Activated naive CD4-positive, alpha-beta T cell treated with anti-CD3 and anti-CD28 coated beads for 36 hours (primary cell): ENCODE data around the gene THADA. TPM values are rescaled to one million over a fixed set of nuclear protein-coding genes. Genes with fewer than 3 reads are reported as not detected.

Source experiments
- CTCF ChIA-PET: fragments of 350-600 bp; sonication (Branson Sonifier 250); formaldehyde crosslinking; loops from one replicate; lab custom pipeline; 2021; ENCODE audit warnings: antibody characterized with exemption; lab: Charles Lee
- DNase-seq: peaks from one replicate; pipeline ENCODE4 v3.0.0-alpha.2; 2020
- H3K27ac Mint-ChIP-seq: one replicate; pipeline ENCODE4 v1.8.0; 2021; ENCODE audit warnings: mild to moderate bottlenecking, mixed read lengths
- H3K27me3 Mint-ChIP-seq: one replicate; pipeline ENCODE4 v1.8.0; 2021; ENCODE audit warnings: low read depth, mixed read lengths
- H3K36me3 Mint-ChIP-seq: one replicate; pipeline ENCODE4 v1.8.0; 2021; ENCODE audit warnings: low read depth, mixed read lengths
- H3K4me1 Mint-ChIP-seq: one replicate; pipeline ENCODE4 v1.8.0; 2021; ENCODE audit warnings: low read depth, mixed read lengths
- H3K4me3 Mint-ChIP-seq: one replicate; pipeline ENCODE4 v1.8.0; 2021; ENCODE audit warnings: mild to moderate bottlenecking, moderate library complexity, mixed read lengths
- H3K9me3 Mint-ChIP-seq: one replicate; pipeline ENCODE4 v1.8.0; 2021; ENCODE audit warnings: mixed read lengths
- intact Hi-C: fragments of 100-400 bp; cut with micrococcal nuclease; formaldehyde crosslinking; loops from one replicate; pipeline ENCODE4 v1.15.1; 2023
- total RNA-seq, 2 experiments: library from RNA; stranded (reverse); gene quantifications; one replicate each; pipeline ENCODE4 v1.2.3, GENCODE V29; 2021

Gene THADA
- total RNA-seq, 2 experiments from 2014 or later, result 28.6 to 31.5 TPM

GRCh38 chr2:43312755-43313641 lies 282.8 kb downstream of the THADA start:
- no peaks in the 10 kb centered on the region for H3K27me3 Mint-ChIP-seq
- H3K4me3 Mint-ChIP-seq, result no peak overlapping the region
- no peak overlapping the region for H3K27ac Mint-ChIP-seq
- peaks cover 15% of the 10 kb centered on the region for H3K36me3 Mint-ChIP-seq
- H3K4me1 Mint-ChIP-seq, result peaks cover 21% of the 10 kb centered on the region
- H3K9me3 Mint-ChIP-seq, result no peaks in the 10 kb centered on the region
- intact Hi-C loops, result no loop called here
- DNase-seq, result no peak
- CTCF ChIA-PET, result interaction anchor here (0.6 to 1.7 kb wide), 2 partner anchors 10 to 264 kb away, joined by 3 to 6 read pairs; no protein-coding TSS in a partner anchor

- H3K27ac Mint-ChIP-seq, result no peak overlapping the region
- no peaks in the 10 kb centered on the region for H3K9me3 Mint-ChIP-seq
- peaks cover 15% of the 10 kb centered on the region for H3K36me3 Mint-ChIP-seq
- CTCF ChIA-PET, result no interaction called here
- no peaks in the 10 kb centered on the region for H3K27me3 Mint-ChIP-seq
- peaks cover 17% of the 10 kb centered on the region for H3K4me1 Mint-ChIP-seq
- intact Hi-C loops, result no loop called here
- no peak for DNase-seq
- no peak overlapping the region for H3K4me3 Mint-ChIP-seq
Measured at GRCh38 chr2:43311276-43311675, 284.6 kb downstream of the THADA start.

GRCh38 chr2:43309935-43310334 lies 285.9 kb downstream of the THADA start:
- H3K27ac Mint-ChIP-seq, result no peak overlapping the region
- DNase-seq, result no peak
- intact Hi-C loops, result no loop called here
- CTCF ChIA-PET, result no interaction called here
- peaks cover 18% of the 10 kb centered on the region for H3K36me3 Mint-ChIP-seq
- H3K4me1 Mint-ChIP-seq, result peaks cover 12% of the 10 kb centered on the region
- no peaks in the 10 kb centered on the region for H3K27me3 Mint-ChIP-seq
- H3K9me3 Mint-ChIP-seq, result no peaks in the 10 kb centered on the region
- no peak overlapping the region for H3K4me3 Mint-ChIP-seq

GRCh38 chr2:43307973-43308372 lies 287.9 kb downstream of the THADA start:
- CTCF ChIA-PET, result no interaction called here
- intact Hi-C loops, result no loop called here
- peaks cover 6% of the 10 kb centered on the region for H3K4me1 Mint-ChIP-seq
- no peaks in the 10 kb centered on the region for H3K27me3 Mint-ChIP-seq
- H3K36me3 Mint-ChIP-seq, result peaks cover 21% of the 10 kb centered on the region
- H3K9me3 Mint-ChIP-seq, result no peaks in the 10 kb centered on the region
- H3K27ac Mint-ChIP-seq, result no peak overlapping the region
- H3K4me3 Mint-ChIP-seq, result no peak overlapping the region
- no peak for DNase-seq

- Mint-ChIP-seq H3K9me3 (no peaks in the 10 kb centered on the region), H3K27me3 (no peaks in the 10 kb centered on the region), H3K27ac (no peak overlapping the region), H3K4me1 (peaks cover 6% of the 10 kb centered on the region), H3K36me3 (peaks cover 17% of the 10 kb centered on the region), H3K4me3 (no peak overlapping the region)
- CTCF ChIA-PET, result no interaction called here
- no peak for DNase-seq
- intact Hi-C loops, result no loop called here
Measured at GRCh38 chr2:43307046-43307445, 288.8 kb downstream of the THADA start.

GRCh38 chr2:43306197-43306596 lies 289.6 kb downstream of the THADA start:
- intact Hi-C loops, result no loop called here
- Mint-ChIP-seq H3K27ac (no peak overlapping the region), H3K36me3 (peaks cover 11% of the 10 kb centered on the region), H3K4me1 (peaks cover 6% of the 10 kb centered on the region), H3K4me3 (no peak overlapping the region), H3K27me3 (no peaks in the 10 kb centered on the region), H3K9me3 (no peaks in the 10 kb centered on the region)
- no peak for DNase-seq
- CTCF ChIA-PET, result no interaction called here

- Mint-ChIP-seq H3K27me3 (no peaks in the 10 kb centered on the region), H3K27ac (no peak overlapping the region), H3K36me3 (peaks cover 10% of the 10 kb centered on the region), H3K4me1 (peaks cover 6% of the 10 kb centered on the region), H3K4me3 (no peak overlapping the region), H3K9me3 (no peaks in the 10 kb centered on the region)
- CTCF ChIA-PET, result no interaction called here
- intact Hi-C loops, result no loop called here
- DNase-seq, result no peak
Measured at GRCh38 chr2:43305517-43305916, 290.3 kb downstream of the THADA start.

- Mint-ChIP-seq H3K4me3 (no peak overlapping the region), H3K27me3 (no peaks in the 10 kb centered on the region), H3K4me1 (peaks cover 6% of the 10 kb centered on the region), H3K36me3 (peaks cover 8% of the 10 kb centered on the region), H3K9me3 (no peaks in the 10 kb centered on the region), H3K27ac (no peak overlapping the region)
- DNase-seq, result no peak
- CTCF ChIA-PET, result no interaction called here
- intact Hi-C loops, result no loop called here
Measured at GRCh38 chr2:43305012-43305411, 290.8 kb downstream of the THADA start.

GRCh38 chr2:43303889-43304288 lies 291.9 kb downstream of the THADA start:
- no peak overlapping the region for H3K27ac Mint-ChIP-seq
- no peak overlapping the region for H3K4me3 Mint-ChIP-seq
- DNase-seq, result no peak
- peaks cover 8% of the 10 kb centered on the region for H3K36me3 Mint-ChIP-seq
- peaks cover 6% of the 10 kb centered on the region for H3K4me1 Mint-ChIP-seq
- no peaks in the 10 kb centered on the region for H3K27me3 Mint-ChIP-seq
- no peaks in the 10 kb centered on the region for H3K9me3 Mint-ChIP-seq
- intact Hi-C loops, result no loop called here
- CTCF ChIA-PET, result interaction anchor here (1.6 kb wide), 1 partner anchor 9 kb away, joined by 6 read pairs; no protein-coding TSS in a partner anchor

GRCh38 chr2:43302961-43303494 lies 292.8 kb downstream of the THADA start:
- H3K27me3 Mint-ChIP-seq, result no peaks in the 10 kb centered on the region
- no peak overlapping the region for H3K4me3 Mint-ChIP-seq
- intact Hi-C loops, result no loop called here
- no peak overlapping the region for H3K27ac Mint-ChIP-seq
- CTCF ChIA-PET, result interaction anchor here (0.6 to 1.6 kb wide), 3 partner anchors 10 to 532 kb away, joined by 3 to 6 read pairs (median 3); no protein-coding TSS in a partner anchor
- DNase-seq, result no peak
- H3K36me3 Mint-ChIP-seq, result peaks cover 6% of the 10 kb centered on the region
- H3K9me3 Mint-ChIP-seq, result no peaks in the 10 kb centered on the region
- peaks cover 6% of the 10 kb centered on the region for H3K4me1 Mint-ChIP-seq

GRCh38 chr2:43302182-43302960 lies 293.5 kb downstream of the THADA start:
- intact Hi-C loops, result no loop called here
- Mint-ChIP-seq H3K36me3 (peaks cover 6% of the 10 kb centered on the region), H3K4me3 (no peak overlapping the region), H3K27ac (no peak overlapping the region), H3K27me3 (no peaks in the 10 kb centered on the region), H3K4me1 (peaks cover 6% of the 10 kb centered on the region), H3K9me3 (no peaks in the 10 kb centered on the region)
- CTCF ChIA-PET, result interaction anchor here (0.6 to 1.6 kb wide), 3 partner anchors 10 to 531 kb away, joined by 3 to 6 read pairs (median 3); no protein-coding TSS in a partner anchor
- DNase-seq, result no peak
